ENCODE data around the gene PDLIM1. TPM values are rescaled to one million over a fixed set of nuclear protein-coding genes. Genes with fewer than 3 reads are reported as not detected.

PDLIM1 gene
- total and polyA plus RNA-seq, 2 of the 8 experiments (the other 6 are each of a cell fraction or from before 2014, with no cell fraction given): 169 to 245 TPM

- Histone ChIP-seq H3K79me2 (ENCODE audit: control insufficient read depth in 1 of 2, insufficient read depth in 2 of 2, low read length in 2 of 2) (no peaks in the 10 kb centered on the region), H3K23me2 (ENCODE audit: low read depth, low read length) (no peaks in the 10 kb centered on the region; the same call in 1 of the 2 replicates)
- CTCF ChIA-PET (ENCODE audit: partially characterized antibody): interaction anchor here (0.6 to 2.0 kb wide), 5 partner anchors 15 to 60 kb away, joined by 3 to 7 read pairs (median 4); no protein-coding TSS in a partner anchor
Measured at GRCh38 chr10:95303535-95303934, 12.7 kb upstream of the PDLIM1 start.

More at GRCh38 chr10:95303535-95303934, 12.7 kb upstream of the PDLIM1 start:
- no peak overlapping the region for H2BK5ac ChIP-seq (ENCODE audit: low read depth, low read length)
- TF ChIP-seq POLR2A (IDR thresholded peaks at IDR 0.05; ENCODE audit: control extremely low read depth in 1 of 2, low read depth in 2 of 2, low read length in 2 of 2) (no peak), PHF8 (conservative IDR thresholded peaks at IDR 0.05; ENCODE audit: low read depth, low read length) (no peak), RAD21 (IDR thresholded peaks at IDR 0.05 in 1 of 2, conservative IDR thresholded peaks at IDR 0.05 in 1 of 2; ENCODE audit: low read depth in 2 of 2, low read length in 2 of 2) (no peak), CBX8 (IDR thresholded peaks at IDR 0.05; ENCODE audit: borderline replicate concordance, low read depth, low read length) (no peak), TEAD4 (IDR thresholded peaks at IDR 0.05; ENCODE audit: low read depth, low read length) (no peak), CHD2 (IDR thresholded peaks at IDR 0.05; ENCODE audit: low read length) (no peak), FOSL1 (IDR thresholded peaks at IDR 0.05; ENCODE audit: insufficient read depth, low read depth, low read length) (no peak), HDAC2 (IDR thresholded peaks at IDR 0.05; ENCODE audit: borderline replicate concordance in 1 of 2, low read depth in 2 of 2, low read length in 2 of 2) (no peak), YY1 (IDR thresholded peaks at IDR 0.05; ENCODE audit: low read depth, low read length) (no peak)
- no peak overlapping the region for H4K8ac ChIP-seq (ENCODE audit: extremely low read depth, insufficient read depth, low read length)
- H3K14ac ChIP-seq (ENCODE audit: insufficient read length): no peak overlapping the region
- no peak overlapping the region for H3K56ac ChIP-seq (replicated peaks; ENCODE audit: insufficient read length, low read depth, low read length)
- no peaks in the 10 kb centered on the region for H3K79me1 ChIP-seq (ENCODE audit: low read depth, low read length)
- H3K18ac ChIP-seq (ENCODE audit: extremely low read depth, low read length): no peak overlapping the region
- no peak overlapping the region for H2BK20ac ChIP-seq (ENCODE audit: low read length)
- H4K20me1 ChIP-seq (replicated peaks in 1 of 2; ENCODE audit: control insufficient read depth in 1 of 2, insufficient read depth in 2 of 2, low read length in 2 of 2): no peaks in the 10 kb centered on the region
- H2AFZ ChIP-seq (ENCODE audit: low read length): no peak overlapping the region
- no peaks in the 10 kb centered on the region for H3K36me3 ChIP-seq (ENCODE audit: control insufficient read depth in 2 of 4, insufficient read depth in 4 of 4, low read length in 3 of 4)
- H3K27ac ChIP-seq (ENCODE audit: low read depth, low read length): no peak overlapping the region
- no peak overlapping the region for H3K4ac ChIP-seq (replicated peaks; ENCODE audit: insufficient read length, low read depth, low read length)
- H3K23ac ChIP-seq (ENCODE audit: insufficient read length): no peak overlapping the region
- peaks cover 0 to 10% (median 2%) of the 10 kb centered on the region in 4 experiments; a peak in 4 of 7 replicates for H3K4me1 ChIP-seq (replicated peaks in 1 of 4; ENCODE audit: control insufficient read depth in 3 of 4, insufficient read depth in 4 of 4, low read length in 3 of 4)
- H4K5ac ChIP-seq (ENCODE audit: insufficient read length, low read depth, low read length): no peak overlapping the region
- no peak overlapping the region for H3K4me2 ChIP-seq (ENCODE audit: insufficient read depth in 1 of 2, low read depth in 2 of 2, low read length in 2 of 2)
- no peak overlapping the region for H4K91ac ChIP-seq (replicated peaks; ENCODE audit: insufficient read length, low read length)
- H2BK15ac ChIP-seq (ENCODE audit: low read length): no peak overlapping the region
- H3K9me3 ChIP-seq (ENCODE audit: insufficient read depth in 2 of 2, low read depth in 1 of 2, low read length in 1 of 2): no peaks in the 10 kb centered on the region
- no peak overlapping the region for H3K9ac ChIP-seq (replicated peaks in 1 of 4; ENCODE audit: extremely low read depth in 1 of 4, low read depth in 3 of 4, low read length in 3 of 4)
- 91% methylated on average over 8 of the region's 8 CpGs; no CpG with 5 or more reads in 1 of the 2 experiments for WGBS, 2 experiments (ENCODE audit: extremely low coverage in 1 of 2, insufficient coverage in 1 of 2, insufficient read length in 1 of 2, insufficient replicate concordance in 2 of 2, low coverage in 1 of 2, low lambda C conversion rate in 2 of 2, missing lambda C conversion rate in 1 of 2)
- H3K4me3 ChIP-seq (ENCODE audit: extremely low read depth in 1 of 4, insufficient read depth in 2 of 4, low read depth in 3 of 4, low read length in 4 of 4): no peak overlapping the region
- H2BK120ac ChIP-seq (replicated peaks; ENCODE audit: low read depth, low read length): no peak overlapping the region
- no peak for FAIRE-seq
- no peak for DNase-seq (ENCODE audit: low read depth in 1 of 2, low spot score in 2 of 2)
- peaks cover 0 to 3% (median 0%) of the 10 kb centered on the region in 4 experiments; a peak in 1 of 7 replicates for H3K27me3 ChIP-seq (replicated peaks in 1 of 4; ENCODE audit: control insufficient read depth in 3 of 4, extremely low read depth in 1 of 4, insufficient read depth in 3 of 4, low read length in 3 of 4)
- H2BK12ac ChIP-seq (ENCODE audit: low read depth, low read length): no peak overlapping the region
- POLR2A ChIA-PET (ENCODE audit: partially characterized antibody): interaction anchor here (1.0 kb wide), 1 partner anchor 73 kb away, joined by 3 read pairs; no protein-coding TSS in a partner anchor
- H2AK5ac ChIP-seq (ENCODE audit: low read depth, low read length): no peak overlapping the region

All from H1 (cell line).